Measurements from ENCODE around the gene GGCT.

The GGCT gene

DNA sequence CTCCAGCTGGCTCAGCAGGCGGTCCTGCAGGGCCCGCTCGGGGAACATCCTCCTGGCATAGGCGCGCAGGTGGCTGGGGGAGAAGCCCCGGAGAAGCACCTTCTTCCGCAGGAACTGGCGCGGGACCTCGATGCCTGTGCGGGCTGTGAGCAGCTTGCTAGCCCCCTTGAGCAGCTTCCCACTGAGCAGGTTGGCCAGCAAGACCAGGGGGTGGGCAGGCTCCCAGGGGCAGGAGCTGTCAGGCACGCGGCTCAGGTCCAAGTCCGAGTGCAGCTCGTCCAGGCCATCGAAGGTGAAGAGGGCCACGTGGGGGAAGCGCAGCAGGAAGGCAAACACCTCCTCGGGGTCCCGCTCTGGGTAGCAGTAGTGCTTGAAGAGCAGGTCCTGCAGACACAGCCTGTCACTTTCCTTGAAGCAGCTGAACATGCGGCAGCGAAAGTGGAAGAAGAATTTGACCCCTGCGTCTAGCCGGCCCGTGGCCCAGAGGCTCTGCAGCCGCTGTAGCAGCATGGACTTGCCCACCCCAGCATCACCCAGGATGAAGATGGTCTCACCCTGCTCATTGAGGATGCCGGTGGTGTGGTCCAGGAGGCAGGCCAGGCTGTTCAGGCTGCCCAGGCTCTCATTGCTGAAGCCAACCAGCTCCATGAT lies 52.2 kb downstream of the GGCT start:
- FAIRE-seq, result no peak
- TF ChIP-seq TAF1 (IDR thresholded peaks at IDR 0.05; ENCODE audit: borderline replicate concordance, low read depth, low read length) (no peak), POLR2AphosphoS5 (IDR thresholded peaks at IDR 0.05; ENCODE audit: low read depth, low read length) (no peak), POLR2A (IDR thresholded peaks at IDR 0.05; ENCODE audit: low read depth, low read length) (no peak)
- no peak for DNase-seq (ENCODE audit: insufficient read length)

DNA sequence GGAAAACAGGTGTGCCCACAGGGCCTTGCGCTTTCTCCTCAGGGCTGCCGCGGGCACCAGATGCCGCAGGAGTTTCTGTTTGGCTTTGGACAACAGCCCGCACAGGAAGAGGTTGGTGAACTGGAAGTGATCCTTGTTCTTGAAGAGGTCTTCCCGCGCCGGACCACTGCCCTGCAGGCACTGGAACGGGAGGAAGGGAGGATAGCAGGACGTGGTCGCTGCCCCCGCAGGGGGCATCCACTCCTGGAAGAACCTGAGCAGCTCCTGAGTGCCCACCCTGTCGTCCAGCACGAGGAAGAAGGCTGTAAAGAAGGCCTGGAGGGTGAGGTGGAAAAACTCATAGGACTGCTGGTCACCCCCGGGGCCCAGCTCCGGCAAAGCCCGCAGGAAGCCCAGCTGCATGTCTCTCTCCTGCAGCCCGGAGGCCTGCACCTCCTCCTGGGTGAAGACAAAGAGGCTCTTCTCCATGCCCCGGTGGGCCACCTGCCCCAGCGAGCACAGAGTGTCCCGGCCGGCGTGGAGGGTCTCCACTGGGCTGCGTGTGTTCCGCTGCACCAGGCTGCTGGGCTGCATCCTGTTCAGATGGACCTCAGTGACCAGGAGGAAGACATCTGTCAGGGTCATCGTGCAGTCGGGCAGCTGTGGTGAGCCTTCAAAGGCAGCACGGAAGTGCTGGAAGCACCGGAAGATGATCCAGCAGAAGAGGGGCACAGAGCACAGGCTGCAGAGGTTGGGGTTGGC lies 52.9 kb downstream of the GGCT start:
- DNase-seq (ENCODE audit: insufficient read length) (no peak), FAIRE-seq (no peak)
- no peak for TF ChIP-seq TAF1 (IDR thresholded peaks at IDR 0.05; ENCODE audit: borderline replicate concordance, low read depth, low read length)
- TF ChIP-seq POLR2A (IDR thresholded peaks at IDR 0.05; ENCODE audit: low read depth, low read length), result no peak
- no peak for TF ChIP-seq POLR2AphosphoS5 (IDR thresholded peaks at IDR 0.05; ENCODE audit: low read depth, low read length)

DNA sequence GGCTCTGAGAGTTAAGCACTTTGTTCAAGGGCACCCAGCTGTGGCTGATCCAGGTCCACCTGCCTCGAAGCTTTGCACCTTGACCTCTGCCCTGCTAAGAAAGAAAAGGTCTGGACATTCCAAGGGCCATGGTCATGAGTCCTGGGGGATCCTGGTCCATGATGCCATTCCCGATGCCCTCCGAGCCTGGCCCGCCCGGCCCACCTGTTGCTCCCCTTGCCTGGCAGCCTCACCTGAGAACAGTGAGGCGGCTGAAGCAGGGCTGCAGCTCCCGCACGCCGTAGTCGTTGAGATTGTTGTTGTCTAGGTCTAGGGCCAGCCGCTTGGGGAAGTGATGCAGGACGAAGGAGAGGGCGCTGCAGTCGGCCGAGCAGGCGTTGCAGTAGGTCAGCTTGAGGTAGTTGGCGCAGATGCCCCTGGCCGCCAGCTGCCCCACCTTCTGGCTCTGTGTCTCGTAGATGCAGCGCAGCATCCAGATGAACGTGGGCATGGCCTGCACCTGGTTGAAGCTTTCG lies 53.6 kb downstream of the GGCT start:
- no peak for TF ChIP-seq POLR2AphosphoS5 (IDR thresholded peaks at IDR 0.05; ENCODE audit: low read depth, low read length)
- TF ChIP-seq POLR2A (IDR thresholded peaks at IDR 0.05; ENCODE audit: low read depth, low read length), result no peak
- no peak for TF ChIP-seq TAF1 (IDR thresholded peaks at IDR 0.05; ENCODE audit: borderline replicate concordance, low read depth, low read length)
- FAIRE-seq (no peak), DNase-seq (ENCODE audit: insufficient read length) (no peak)

DNA sequence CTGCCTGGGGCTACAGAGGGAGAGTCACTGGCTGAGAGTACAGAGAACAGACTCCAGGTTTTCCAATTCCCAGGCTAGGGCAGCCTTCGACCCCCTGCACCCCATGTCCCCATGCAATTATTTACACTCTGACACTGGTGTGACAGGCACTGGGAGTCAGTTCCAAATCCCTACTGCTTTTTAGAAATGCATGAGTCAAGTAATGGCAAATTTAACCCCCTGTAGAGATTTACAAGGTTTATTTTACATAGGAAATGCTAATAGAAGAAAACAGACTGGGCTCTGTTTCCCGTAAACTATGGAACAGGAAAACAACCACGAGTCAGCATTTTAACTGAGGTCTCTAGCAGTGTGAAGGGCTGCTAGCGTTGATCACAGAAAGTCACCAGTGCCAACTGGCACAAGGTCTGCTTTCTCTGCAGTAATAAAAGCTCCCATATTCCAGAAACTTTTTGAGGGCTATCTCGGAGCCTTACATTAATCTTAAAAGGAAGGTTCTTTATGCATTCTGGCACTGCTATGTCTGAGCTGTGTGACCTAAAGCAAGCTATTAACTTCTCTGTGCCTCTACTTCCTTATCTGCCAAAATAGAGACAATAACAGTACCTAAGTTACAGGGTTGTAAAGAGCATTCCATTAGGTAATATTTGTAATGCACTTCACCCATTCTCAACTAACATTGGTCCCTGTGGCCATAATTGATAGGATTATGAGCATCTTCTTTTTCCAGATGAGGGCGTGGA lies 54.2 kb downstream of the GGCT start:
- TF ChIP-seq TAF1 (IDR thresholded peaks at IDR 0.05; ENCODE audit: borderline replicate concordance, low read depth, low read length), result no peak
- DNase-seq (ENCODE audit: insufficient read length), result no peak
- no peak for FAIRE-seq

DNA sequence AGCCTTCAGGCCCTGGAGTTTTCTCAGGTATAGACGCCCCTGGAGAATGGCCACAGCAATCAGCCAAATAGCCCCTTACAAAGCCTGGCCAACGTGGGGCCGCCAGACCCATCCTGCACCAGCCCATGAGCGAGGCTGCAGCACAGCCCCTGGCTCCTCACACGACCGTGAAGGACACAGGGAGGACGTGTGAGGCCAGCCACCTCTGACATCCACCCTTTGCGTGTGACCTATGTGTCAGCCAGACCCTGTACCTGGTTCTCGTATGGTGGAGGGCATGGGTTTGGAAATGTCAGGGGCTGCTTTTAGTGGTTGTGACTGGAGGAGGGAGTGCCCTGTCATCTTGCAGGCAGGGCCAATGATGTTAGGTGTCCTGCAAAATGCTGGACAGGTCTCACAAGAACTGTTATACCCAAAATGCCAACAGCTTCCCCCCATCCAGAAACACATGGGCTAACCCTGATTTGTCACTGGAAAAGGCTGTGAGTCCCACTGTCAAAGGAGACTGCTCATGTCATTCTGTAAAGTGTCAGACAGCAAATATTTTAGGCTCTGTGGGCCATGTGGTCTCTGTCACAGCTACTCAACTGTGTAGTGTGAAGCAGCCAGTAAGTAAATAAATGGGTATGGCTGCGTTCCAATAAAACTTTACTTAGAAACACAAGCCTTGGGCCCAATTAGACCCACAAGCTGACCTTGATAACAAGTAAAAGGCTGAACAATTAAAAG lies 56.0 kb downstream of the GGCT start:
- FAIRE-seq (no peak), DNase-seq (ENCODE audit: insufficient read length) (no peak)
- TF ChIP-seq TAF1 (IDR thresholded peaks at IDR 0.05; ENCODE audit: borderline replicate concordance, low read depth, low read length) (no peak), POLR2AphosphoS5 (IDR thresholded peaks at IDR 0.05; ENCODE audit: low read depth, low read length) (no peak), POLR2A (IDR thresholded peaks at IDR 0.05; ENCODE audit: low read depth, low read length) (no peak)

DNA sequence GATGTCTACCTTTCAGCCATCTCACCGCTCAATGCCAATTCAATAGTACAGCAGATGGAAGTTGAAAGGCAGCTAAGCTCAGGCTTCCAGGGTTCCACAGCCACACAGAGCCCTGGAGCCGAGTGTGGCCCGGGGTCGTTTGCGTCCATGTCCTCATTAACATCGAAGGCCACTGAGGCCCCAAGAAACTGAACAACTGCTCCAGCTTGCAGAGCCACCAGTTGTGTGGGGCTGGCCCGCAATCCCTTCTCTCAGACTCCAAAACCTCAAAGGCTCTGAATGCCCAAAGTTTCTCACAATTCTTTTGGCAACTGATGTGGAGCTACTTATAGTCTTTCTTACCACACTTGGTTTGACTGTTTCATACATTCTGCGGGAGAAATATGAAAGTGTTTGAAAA lies 57.2 kb downstream of the GGCT start:
- FAIRE-seq (no peak), DNase-seq (ENCODE audit: insufficient read length) (no peak)
- no peak for TF ChIP-seq POLR2A (IDR thresholded peaks at IDR 0.05; ENCODE audit: low read depth, low read length)
- no peak for TF ChIP-seq POLR2AphosphoS5 (IDR thresholded peaks at IDR 0.05; ENCODE audit: low read depth, low read length)
- TF ChIP-seq TAF1 (IDR thresholded peaks at IDR 0.05; ENCODE audit: borderline replicate concordance, low read depth, low read length), result no peak

Data from GM12892 (cell line).